Measurements from ENCODE around the gene TMEM130.
"Not testable (repeated sequence)": the region's sequence is repeated elsewhere in the genome, so short reads cannot be mapped to it uniquely, and the experiment has no call there.

Gene TMEM130

GRCh38 chr7:98877146-98877545 is 7.3 kb upstream of the TMEM130 start:
- no peak for DNase-seq

- DNase-seq = no peak
Observed at GRCh38 chr7:98875501-98875900, 5.7 kb upstream of the TMEM130 start.

GRCh38 chr7:98874942-98875341 is 5.1 kb upstream of the TMEM130 start:
- DNase-seq = no peak

GRCh38 chr7:98873610-98874009 is 3.8 kb upstream of the TMEM130 start:
- DNase-seq = not testable (repeated sequence)

GRCh38 chr7:98872328-98872924 is 2.6 kb upstream of the TMEM130 start:
- DNase-seq = no peak

GRCh38 chr7:98870807-98871491 is 1.1 kb upstream of the TMEM130 start:
- no peak for DNase-seq

- DNase-seq = peak; percentile 85
Observed at GRCh38 chr7:98870121-98870651, 372 bp upstream of the TMEM130 start.

GRCh38 chr7:98869027-98869596 is 702 bp downstream of the TMEM130 start:
- no peak for DNase-seq

GRCh38 chr7:98868450-98868849 is 1.4 kb downstream of the TMEM130 start:
- no peak for DNase-seq

GRCh38 chr7:98866765-98867164 is 3.0 kb downstream of the TMEM130 start:
- DNase-seq = no peak

- no peak for DNase-seq
Observed at GRCh38 chr7:98866351-98866750, 3.5 kb downstream of the TMEM130 start.

- no peak for DNase-seq
Observed at GRCh38 chr7:98864731-98865453, 4.9 kb downstream of the TMEM130 start.

GRCh38 chr7:98863601-98864000 is 6.2 kb downstream of the TMEM130 start:
- DNase-seq = no peak

GRCh38 chr7:98862716-98863420 is 6.9 kb downstream of the TMEM130 start:
- no peak for DNase-seq

GRCh38 chr7:98862203-98862602 is 7.6 kb downstream of the TMEM130 start:
- no peak for DNase-seq

- DNase-seq = no peak
Observed at GRCh38 chr7:98860071-98860470, 9.7 kb downstream of the TMEM130 start.

- DNase-seq = no peak
Observed at GRCh38 chr7:98855610-98856422, 14.0 kb downstream of the TMEM130 start.

GRCh38 chr7:98852826-98853225 is 17.0 kb downstream of the TMEM130 start:
- no peak for DNase-seq

GRCh38 chr7:98848918-98849317 is 20.9 kb downstream of the TMEM130 start:
- no peak for DNase-seq

GRCh38 chr7:98842552-98842951 is 27.3 kb downstream of the TMEM130 start:
- not testable (repeated sequence) for DNase-seq

- DNase-seq = peak; percentile 19
Observed at GRCh38 chr7:98841179-98841997, 28.4 kb downstream of the TMEM130 start.

Measured in NCI-H2107 (cell line).